MM.1S (cell line): ENCODE data around the gene KCND3.

Experiments
- CTCF ChIP-seq: fragments of 300-600 bp; sonication (generic); IDR thresholded peaks from 2 replicates; pipeline ENCODE4 v1.5.1; 2016; ENCODE audit warnings: antibody characterized with exemption, low read length, mixed read lengths
- EZH2 ChIP-seq: fragments of 300-600 bp; sonication (generic); optimal IDR thresholded peaks from 2 replicates; pipeline ENCODE3; 2017; ENCODE audit warnings: low read depth, mild to moderate bottlenecking, antibody characterized with exemption, low read length, mixed read lengths
- EZH2phosphoT487 ChIP-seq: fragments of 300-600 bp; sonication (generic); IDR thresholded peaks from 2 replicates; pipeline ENCODE4 v1.6.1; 2018; ENCODE audit warnings: antibody characterized with exemption, low read length

GRCh38 chr1:111729271-111729921 lies 260.1 kb downstream of the KCND3 start:
- TF ChIP-seq EZH2phosphoT487, result no peak
- no peak for TF ChIP-seq CTCF
- TF ChIP-seq EZH2, result no peak
